Neural crest cell (in vitro differentiated cells): ENCODE measurements around the gene TSPAN1. TPM values are rescaled to one million over a fixed set of nuclear protein-coding genes. Genes with fewer than 3 reads are reported as not detected.

Experiments
- DNase-seq: peaks from one replicate; pipeline ENCODE4 v3.0.0; 2021; ENCODE audit warnings: low read depth, mixed read lengths, low spot score
- H3K27ac Mint-ChIP-seq: one replicate; pipeline ENCODE4 v1.8.0; 2021; ENCODE audit warnings: mild to moderate bottlenecking, mixed read lengths; ENCODE audit not compliant: unreplicated experiment
- H3K27me3 Mint-ChIP-seq: 2 replicates; pipeline ENCODE4 v1.8.0; 2021; ENCODE audit warnings: low read depth, mild to moderate bottlenecking, mixed read lengths
- H3K36me3 Mint-ChIP-seq: 2 replicates; pipeline ENCODE4 v1.8.0; 2021; ENCODE audit warnings: low read depth, mild to moderate bottlenecking, mixed read lengths
- H3K4me1 Mint-ChIP-seq: 2 replicates; pipeline ENCODE4 v1.8.0; 2021; ENCODE audit warnings: mixed read lengths
- H3K4me3 Mint-ChIP-seq: one replicate; pipeline ENCODE4 v1.8.0; 2021; ENCODE audit warnings: mild to moderate bottlenecking, mixed read lengths
- H3K9me3 Mint-ChIP-seq: 2 replicates; pipeline ENCODE4 v1.8.0; 2021; ENCODE audit warnings: mixed read lengths
- CTCF ChIP-seq: fragments of 200-600 bp; sonication (generic); conservative IDR thresholded peaks from 2 replicates; pipeline ENCODE4 v1.5.0; 2021; ENCODE audit warnings: antibody characterized with exemption, mild to moderate bottlenecking
- total RNA-seq: library from RNA; stranded (reverse); gene quantifications from 2 replicates; pipeline ENCODE4 v1.2.1, GENCODE V29; 2021

The TSPAN1 gene
- total RNA-seq, 1 donor from 2014 or later = not detected

- no peak for TF ChIP-seq CTCF
- H3K36me3 Mint-ChIP-seq = no peaks in the 10 kb centered on the region
- DNase-seq = no peak
- peaks cover 3% of the 10 kb centered on the region for H3K4me1 Mint-ChIP-seq
- no peak overlapping the region for H3K4me3 Mint-ChIP-seq
- no peaks in the 10 kb centered on the region for H3K9me3 Mint-ChIP-seq
- H3K27me3 Mint-ChIP-seq = peaks cover 4% of the 10 kb centered on the region
- H3K27ac Mint-ChIP-seq = peak overlapping the region; percentile 13
Observed at GRCh38 chr1:46171871-46172270, 3.0 kb upstream of the TSPAN1 start.

- H3K36me3 Mint-ChIP-seq = no peaks in the 10 kb centered on the region
- H3K9me3 Mint-ChIP-seq = no peaks in the 10 kb centered on the region
- no peak overlapping the region for H3K4me3 Mint-ChIP-seq
- DNase-seq = no peak
- no peak for TF ChIP-seq CTCF
- H3K27me3 Mint-ChIP-seq = peaks cover 4% of the 10 kb centered on the region
- no peak overlapping the region for H3K27ac Mint-ChIP-seq
- peaks cover 3% of the 10 kb centered on the region for H3K4me1 Mint-ChIP-seq
Observed at GRCh38 chr1:46172321-46172720, 2.6 kb upstream of the TSPAN1 start.

GRCh38 chr1:46173361-46173856, 1.5 kb upstream of the TSPAN1 start:
- Mint-ChIP-seq H3K27me3 (no peaks in the 10 kb centered on the region), H3K36me3 (no peaks in the 10 kb centered on the region), H3K4me3 (no peak overlapping the region), H3K4me1 (peaks cover 3% of the 10 kb centered on the region), H3K9me3 (no peaks in the 10 kb centered on the region), H3K27ac (no peak overlapping the region)
- TF ChIP-seq CTCF = no peak
- DNase-seq = no peak

- Mint-ChIP-seq H3K36me3 (no peaks in the 10 kb centered on the region), H3K27ac (no peak overlapping the region), H3K9me3 (no peaks in the 10 kb centered on the region), H3K4me3 (no peak overlapping the region), H3K4me1 (peaks cover 3% of the 10 kb centered on the region), H3K27me3 (no peaks in the 10 kb centered on the region)
- no peak for DNase-seq
- no peak for TF ChIP-seq CTCF
Observed at GRCh38 chr1:46175243-46175642, 356 bp downstream of the TSPAN1 start.

- Mint-ChIP-seq H3K27ac (no peak within 1 kb of the TSS), H3K9me3 (no peaks in the 10 kb centered on the region), H3K4me1 (peaks cover 3% of the 10 kb centered on the region), H3K4me3 (no peak within 1 kb of the TSS), H3K27me3 (no peaks in the 10 kb centered on the region), H3K36me3 (no peaks in the 10 kb centered on the region)
- no peak for TF ChIP-seq CTCF
- no peak for DNase-seq
Observed at GRCh38 chr1:46176211-46176865, 1.5 kb downstream of the TSPAN1 start, which contains the start of gene P3R3URF. Gene P3R3URF (minus strand): TSS chr1:46176488. CDS start chr1:46176471, 17 bp downstream.
